Neuronal stem cell (in vitro differentiated cells): ENCODE data around the gene DQX1.

Experiments
- DNase-seq: peaks from one replicate; pipeline ENCODE4 v3.0.0-alpha.2; 2013; ENCODE audit warnings: low spot score
- H2AFZ ChIP-seq: one replicate; pipeline ENCODE4 v1.6.1; 2013; ENCODE audit warnings: mild to moderate bottlenecking, low read length, inconsistent platforms
- H2AK5ac ChIP-seq: 2 replicates; pipeline ENCODE4 v1.6.1; 2013; ENCODE audit warnings: low read depth, mild to moderate bottlenecking, inconsistent platforms, low read length, moderate library complexity, mixed read lengths
- H2BK120ac ChIP-seq: 2 replicates; pipeline ENCODE4 v1.6.1; 2013; ENCODE audit warnings: low read depth, mild to moderate bottlenecking, inconsistent platforms, low read length, moderate library complexity, mixed read lengths
- H2BK12ac ChIP-seq: one replicate; pipeline ENCODE4 v1.6.1; 2013; ENCODE audit warnings: low read length, inconsistent platforms
- H2BK15ac ChIP-seq: 2 replicates; pipeline ENCODE4 v1.6.1; 2013; ENCODE audit warnings: mild to moderate bottlenecking, low read length, inconsistent platforms, mixed read lengths
- H2BK5ac ChIP-seq: one replicate; pipeline ENCODE4 v1.6.1; 2013; ENCODE audit warnings: inconsistent platforms, mild to moderate bottlenecking, low read length, moderate library complexity
- H3K14ac ChIP-seq: one replicate; pipeline ENCODE4 v1.6.1; 2013; ENCODE audit warnings: low read length, inconsistent platforms
- H3K18ac ChIP-seq: 2 replicates; pipeline ENCODE4 v1.6.1; 2013; ENCODE audit warnings: low read length, inconsistent platforms
- H3K23ac ChIP-seq: 2 replicates; pipeline ENCODE4 v1.6.1; 2013; ENCODE audit warnings: low read depth, mild to moderate bottlenecking, mixed read lengths, low read length, inconsistent platforms; ENCODE audit not compliant: poor library complexity
- H3K27ac ChIP-seq: replicated peaks from 3 replicates; pipeline ENCODE4 v1.5.1; 2013; ENCODE audit warnings: low read length, inconsistent platforms
- H3K27me3 ChIP-seq, 3 experiments: 2 replicates each; pipeline ENCODE4 v1.6.1; 2013; ENCODE audit warnings: low read length in 3 of 3, mild to moderate bottlenecking in 2 of 3, inconsistent platforms in 1 of 3, low read depth in 1 of 3, mixed read lengths in 1 of 3, moderate library complexity in 1 of 3; ENCODE audit not compliant: control insufficient read depth in 3 of 3, insufficient read depth in 3 of 3
- H3K36me3 ChIP-seq, 2 donors: replicated peaks in 1 of 2; 2 replicates each; pipeline ENCODE4 v1.6.1; 2013; ENCODE audit warnings: low read length in 2 of 2; ENCODE audit not compliant: control insufficient read depth in 2 of 2, insufficient read depth in 2 of 2
- H3K4ac ChIP-seq: 2 replicates; pipeline ENCODE4 v1.6.1; 2013; ENCODE audit warnings: inconsistent platforms, mild to moderate bottlenecking, low read length, moderate library complexity
- H3K4me1 ChIP-seq, 2 donors: 1 replicate in 1 of 2; 2 replicates in 1 of 2; pipeline ENCODE4 v1.6.1; 2013; ENCODE audit warnings: low read length in 2 of 2, low read depth in 1 of 2; ENCODE audit not compliant: control insufficient read depth in 2 of 2, insufficient read depth in 1 of 2
- H3K4me2 ChIP-seq: one replicate; pipeline ENCODE4 v1.6.1; 2013; ENCODE audit warnings: mild to moderate bottlenecking, low read length, inconsistent platforms; ENCODE audit not compliant: insufficient read depth, poor library complexity, severe bottlenecking
- H3K4me3 ChIP-seq, 2 donors: 2 replicates each; pipeline ENCODE4 v1.5.1; 2013; ENCODE audit warnings: low read length in 2 of 2, mild to moderate bottlenecking in 2 of 2, inconsistent platforms in 1 of 2, moderate library complexity in 1 of 2
- H3K79me1 ChIP-seq: one replicate; pipeline ENCODE4 v1.6.1; 2013; ENCODE audit warnings: low read depth, mild to moderate bottlenecking, inconsistent platforms, low read length, moderate library complexity
- H3K9ac ChIP-seq: one replicate; pipeline ENCODE4 v1.6.1; 2013; ENCODE audit warnings: mild to moderate bottlenecking, low read depth, low read length, inconsistent platforms; ENCODE audit not compliant: poor library complexity
- H3K9me3 ChIP-seq, 2 donors: replicated peaks in 1 of 2; 2 replicates each; pipeline versions ENCODE3 to v1.6.1; 2013; ENCODE audit warnings: low read length in 2 of 2, mild to moderate bottlenecking in 2 of 2, inconsistent platforms in 1 of 2, low read depth in 1 of 2, mixed read lengths in 1 of 2, moderate library complexity in 1 of 2; ENCODE audit not compliant: control insufficient read depth in 2 of 2, insufficient read depth in 1 of 2
- H4K8ac ChIP-seq: one replicate; pipeline ENCODE4 v1.6.1; 2013; ENCODE audit warnings: low read depth, mild to moderate bottlenecking, inconsistent platforms, low read length, moderate library complexity
- H4K91ac ChIP-seq: one replicate; pipeline ENCODE4 v1.6.1; 2013; ENCODE audit warnings: low read length, low read depth, mild to moderate bottlenecking, inconsistent platforms; ENCODE audit not compliant: poor library complexity
- WGBS, 2 donors: extraction: QIAGEN DNeasy Blood & Tissue Kit; methylation state at CpG; one replicate each; pipeline ENCODE4 v1.1.7; 2013; ENCODE audit warnings: missing lambda C conversion rate in 2 of 2, mixed read lengths in 1 of 2; ENCODE audit not compliant: insufficient read length in 2 of 2, insufficient replicate concordance in 1 of 2; ENCODE audit errors: extremely low coverage in 2 of 2; 5-methylcytosine and 5-hydroxymethylcytosine counted together

Gene DQX1

GRCh38 chr2:74551530-74551929 lies 25.5 kb upstream of the DQX1 start:
- no peak overlapping the region for H2AK5ac ChIP-seq
- no peak overlapping the region for H3K4ac ChIP-seq
- no peak overlapping the region for H3K14ac ChIP-seq
- no peak overlapping the region for H4K8ac ChIP-seq
- H3K9me3 ChIP-seq, result no peaks in the 10 kb centered on the region
- peaks cover 6% of the 10 kb centered on the region for H3K79me1 ChIP-seq
- H3K27ac ChIP-seq, result no peak overlapping the region
- H3K18ac ChIP-seq, result no peak overlapping the region
- H3K36me3 ChIP-seq, result peaks cover 13 to 41% of the 10 kb centered on the region in 2 donors
- no peak overlapping the region for H2BK120ac ChIP-seq
- no peak overlapping the region for H2BK12ac ChIP-seq
- no peak overlapping the region for H2BK5ac ChIP-seq
- no peak overlapping the region for H3K9ac ChIP-seq
- H3K27me3 ChIP-seq, result peaks cover 0 to 57% (median 4%) of the 10 kb centered on the region in 3 experiments
- no peak overlapping the region for H2AFZ ChIP-seq
- no peak overlapping the region for H3K23ac ChIP-seq
- H4K91ac ChIP-seq, result no peak overlapping the region
- no peak overlapping the region for H3K4me2 ChIP-seq
- no peak overlapping the region for H2BK15ac ChIP-seq
- peaks cover 9 to 24% of the 10 kb centered on the region in 2 donors for H3K4me1 ChIP-seq
- no peak for DNase-seq
- H3K4me3 ChIP-seq, result no peak overlapping the region

- H2AK5ac ChIP-seq, result no peak overlapping the region
- peak overlapping the region; percentile 32 for H3K9ac ChIP-seq
- peaks cover 4 to 21% of the 10 kb centered on the region in 2 donors for H3K4me1 ChIP-seq
- no peaks in the 10 kb centered on the region for H3K9me3 ChIP-seq
- H3K23ac ChIP-seq, result no peak overlapping the region
- peaks cover 11 to 33% of the 10 kb centered on the region in 2 donors for H3K36me3 ChIP-seq
- peaks cover 0 to 47% (median 0%) of the 10 kb centered on the region in 3 experiments for H3K27me3 ChIP-seq
- no CpG with 5 or more reads among the region's 7 CpGs for WGBS, 2 donors
- H2BK5ac ChIP-seq, result no peak overlapping the region
- H3K79me1 ChIP-seq, result peaks cover 4% of the 10 kb centered on the region
- H4K8ac ChIP-seq, result no peak overlapping the region
- no peak overlapping the region for H3K27ac ChIP-seq
- H2BK12ac ChIP-seq, result no peak overlapping the region
- DNase-seq, result no peak
- no peak overlapping the region for H4K91ac ChIP-seq
- no peak overlapping the region for H2BK120ac ChIP-seq
- no peak overlapping the region for H3K4me2 ChIP-seq
- no peak overlapping the region for H3K4ac ChIP-seq
- H3K14ac ChIP-seq, result no peak overlapping the region
- H2AFZ ChIP-seq, result no peak overlapping the region
- no peak overlapping the region for H2BK15ac ChIP-seq
- H3K18ac ChIP-seq, result no peak overlapping the region
- no peak overlapping the region for H3K4me3 ChIP-seq
Measured at GRCh38 chr2:74550231-74550630, 24.2 kb upstream of the DQX1 start.

- peaks cover 0 to 41% (median 0%) of the 10 kb centered on the region in 3 experiments for H3K27me3 ChIP-seq
- H2BK120ac ChIP-seq, result no peak overlapping the region
- H3K36me3 ChIP-seq, result peaks cover 11 to 33% of the 10 kb centered on the region in 2 donors
- peaks cover 4% of the 10 kb centered on the region for H3K79me1 ChIP-seq
- peak overlapping the region; percentile 84 for H3K4me2 ChIP-seq
- H2BK15ac ChIP-seq, result peak overlapping the region; percentile 44
- peak overlapping the region; percentile 88 for H3K18ac ChIP-seq
- peak overlapping the region; percentile 57 for H4K91ac ChIP-seq
- H2AFZ ChIP-seq, result no peak overlapping the region
- H3K4ac ChIP-seq, result peak overlapping the region; percentile 26
- H3K4me3 ChIP-seq, result peak overlapping the region in 1 of 2 donors; percentile 77
- H3K14ac ChIP-seq, result peak overlapping the region; percentile 50
- no CpG with 5 or more reads among the region's 85 CpGs for WGBS, 2 donors
- no peaks in the 10 kb centered on the region for H3K9me3 ChIP-seq
- H3K27ac ChIP-seq, result no peak overlapping the region
- H4K8ac ChIP-seq, result no peak overlapping the region
- H2BK12ac ChIP-seq, result peak overlapping the region; percentile 7
- peak overlapping the region; percentile 6 for H3K23ac ChIP-seq
- peak overlapping the region; percentile 74 for H3K9ac ChIP-seq
- H3K4me1 ChIP-seq, result peaks cover 4 to 21% of the 10 kb centered on the region in 2 donors
- DNase-seq, result peak; percentile 49
- no peak overlapping the region for H2AK5ac ChIP-seq
- H2BK5ac ChIP-seq, result no peak overlapping the region
Measured at GRCh38 chr2:74548900-74549826, 23.1 kb upstream of the DQX1 start.

DNA sequence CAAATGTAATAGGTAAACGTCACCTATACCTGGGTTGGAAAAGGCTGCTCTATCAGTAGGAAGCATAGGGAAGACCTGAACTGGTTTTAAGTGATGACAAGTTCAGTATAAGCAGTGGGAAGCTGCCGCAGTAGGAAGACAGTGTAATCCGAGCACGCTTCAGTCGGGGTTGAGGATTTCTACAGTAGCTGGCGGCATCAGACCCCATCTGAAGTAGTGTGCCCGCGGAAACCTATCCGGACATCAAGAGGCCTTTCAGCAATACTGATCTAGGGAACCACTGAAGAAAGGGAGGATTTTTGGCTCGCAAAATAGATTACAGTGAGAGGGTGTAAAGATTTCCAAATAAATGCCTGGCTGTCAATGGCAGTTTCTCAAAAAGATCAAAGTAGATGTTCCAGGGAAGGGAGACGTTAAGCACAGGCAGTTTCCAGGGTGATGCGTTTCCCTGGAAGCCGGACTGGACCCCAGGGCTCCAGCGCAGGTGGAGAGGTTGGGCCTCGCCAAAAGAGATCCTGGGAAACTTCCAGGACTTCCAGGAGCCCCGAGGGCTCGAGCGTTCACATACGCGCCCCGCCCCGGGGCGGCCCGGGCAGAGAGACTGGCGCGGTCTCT lies 22.4 kb upstream of the DQX1 start:
- H3K4me3 ChIP-seq, result peak overlapping the region in 1 of 2 donors; percentile 77
- H2BK15ac ChIP-seq, result no peak overlapping the region
- H3K9me3 ChIP-seq, result no peaks in the 10 kb centered on the region
- H3K27ac ChIP-seq, result no peak overlapping the region
- H2AK5ac ChIP-seq, result no peak overlapping the region
- peaks cover 4 to 21% of the 10 kb centered on the region in 2 donors for H3K4me1 ChIP-seq
- H3K4ac ChIP-seq, result no peak overlapping the region
- H3K36me3 ChIP-seq, result peaks cover 11 to 33% of the 10 kb centered on the region in 2 donors
- H2BK5ac ChIP-seq, result no peak overlapping the region
- H2BK120ac ChIP-seq, result no peak overlapping the region
- H3K14ac ChIP-seq, result no peak overlapping the region
- H3K4me2 ChIP-seq, result peak overlapping the region; percentile 84
- H3K79me1 ChIP-seq, result peaks cover 4% of the 10 kb centered on the region
- WGBS, 2 donors, result no CpG with 5 or more reads among the region's 26 CpGs
- H3K23ac ChIP-seq, result no peak overlapping the region
- no peak overlapping the region for H4K91ac ChIP-seq
- DNase-seq, result no peak
- H4K8ac ChIP-seq, result no peak overlapping the region
- peaks cover 0 to 41% (median 0%) of the 10 kb centered on the region in 3 experiments for H3K27me3 ChIP-seq
- no peak overlapping the region for H3K9ac ChIP-seq
- no peak overlapping the region for H3K18ac ChIP-seq
- no peak overlapping the region for H2AFZ ChIP-seq
- no peak overlapping the region for H2BK12ac ChIP-seq
